Spleen (tissue), 11 donors: ENCODE measurements around the gene RPS6KA2. TPM values are rescaled to one million over a fixed set of nuclear protein-coding genes. Genes with fewer than 3 reads are reported as not detected.

Experiments
- DNase-seq: peaks from one replicate; pipeline ENCODE4 v3.0.0-alpha.2; 2020
- H3K27ac ChIP-seq, 8 donors: fragments of 200-600 bp; sonication (generic) in 7 of 8; 1 replicate in 4 of 8; 2 replicates in 4 of 8; pipeline versions ENCODE4 v1.5.0 to v1.8.0; 2016 to 2021; ENCODE audit warnings: inconsistent platforms in 4 of 8, mild to moderate bottlenecking in 4 of 8, moderate library complexity in 1 of 8
- H3K27me3 ChIP-seq, 7 donors: fragments of 200-600 bp; sonication (generic) in 6 of 7; replicated peaks in 1 of 7; 1 replicate in 4 of 7; 2 replicates in 3 of 7; pipeline versions ENCODE4 v1.5.0 to v1.8.0; 2016 to 2021; ENCODE audit warnings: inconsistent platforms in 3 of 7, mild to moderate bottlenecking in 1 of 7
- H3K36me3 ChIP-seq, 6 donors: fragments of 200-600 bp; sonication (generic) in 5 of 6; 1 replicate in 4 of 6; 2 replicates in 2 of 6; pipeline versions ENCODE4 v1.5.0 to v1.8.0; 2016 to 2021; ENCODE audit warnings: inconsistent platforms in 2 of 6
- H3K4me1 ChIP-seq, 6 donors: fragments of 200-600 bp; sonication (generic) in 5 of 6; 1 replicate in 3 of 6; 2 replicates in 3 of 6; pipeline versions ENCODE4 v1.5.0 to v1.8.0; 2016 to 2021; ENCODE audit warnings: inconsistent platforms in 3 of 6
- H3K4me3 ChIP-seq, 8 donors: fragments of 200-600 bp; sonication (generic) in 7 of 8; 1 replicate in 4 of 8; 2 replicates in 4 of 8; pipeline versions ENCODE4 v1.5.0 to v1.8.0; 2016 to 2021; ENCODE audit warnings: inconsistent platforms in 4 of 8, mild to moderate bottlenecking in 4 of 8, moderate library complexity in 2 of 8
- H3K9me3 ChIP-seq, 8 donors: fragments of 200-600 bp; sonication (generic) in 7 of 8; 1 replicate in 4 of 8; 2 replicates in 4 of 8; pipeline versions ENCODE4 v1.5.0 to v1.8.0; 2016 to 2021; ENCODE audit warnings: inconsistent platforms in 4 of 8
- CTCF ChIP-seq, 11 experiments: fragments of 200-600 bp in 7 of 11; fragments of 450-650 bp in 4 of 11; sonication (generic) in 4 of 11; IDR thresholded peaks in 8 of 11; conservative IDR thresholded peaks in 3 of 11; 1 replicate in 7 of 11; 2 replicates in 4 of 11; pipeline versions ENCODE4 v1.4.0 to v1.8.0; 2016 to 2021; ENCODE audit warnings: antibody characterized with exemption in 11 of 11, inconsistent platforms in 4 of 11, mild to moderate bottlenecking in 1 of 11
- POLR2A ChIP-seq, 3 donors: fragments of 450-650 bp; IDR thresholded peaks; one replicate each; pipeline ENCODE4 v1.5.1; 2017; ENCODE audit warnings: antibody characterized with exemption in 3 of 3, mild to moderate bottlenecking in 1 of 3
- POLR2AphosphoS5 ChIP-seq, 3 donors: sonication (generic); formaldehyde crosslinking; IDR thresholded peaks; one replicate each; pipeline ENCODE4 v1.5.1; 2017; ENCODE audit warnings: antibody characterized with exemption in 3 of 3
- WGBS, 5 donors: extraction: QIAGEN DNeasy Blood & Tissue Kit in 3 of 5; methylation state at CpG; one replicate each; pipeline versions ENCODE4 v1.1.5 to v1.1.7; 2013 to 2018; 5-methylcytosine and 5-hydroxymethylcytosine counted together
- intact Hi-C: fragments of 100-400 bp; cut with DNase I; formaldehyde crosslinking; loops from one replicate; pipeline ENCODE4 v1.15.0; 2023; ENCODE audit warnings: low total_unique reads
- polyA plus RNA-seq, 3 donors: library from polyadenylated mRNA; stranded (reverse); fragments of 200-250 nt; gene quantifications; one replicate each; pipeline ENCODE4 v1.2.1, GENCODE V29; 2013
- total RNA-seq, 7 donors: library from RNA; depleted of rRNA in 3 of 7; stranded (reverse); fragments of >200 nt in 3 of 7; fragmentation: NEBNext Ultra II Directional in 4 of 7; extraction: Animal tissue kit (Norgen Biotek cat#: 25700) in 4 of 7; gene quantifications; one replicate each; pipeline versions ENCODE4 v1.1.0 to v1.2.1, GENCODE V29; 2016 to 2021
- donor health status: healthy with polysubstance abuse.
- donor health status: DM: no; HTN: no; CAD: no; lungs with moderate emphysema.
- donor health status: DM: no; HTN: no; CAD: no.
- donor health status: Bipolar disorder and iron deficiency.
- donor health status: healthy.
- donor health status: DM: no; HTN: no; CAD: no.
- donor health status: DM: yes; HTN: yes; CAD: no.

Gene RPS6KA2
- total and polyA plus RNA-seq, 10 donors: 7.6 to 123 (median 58.1) TPM

DNA sequence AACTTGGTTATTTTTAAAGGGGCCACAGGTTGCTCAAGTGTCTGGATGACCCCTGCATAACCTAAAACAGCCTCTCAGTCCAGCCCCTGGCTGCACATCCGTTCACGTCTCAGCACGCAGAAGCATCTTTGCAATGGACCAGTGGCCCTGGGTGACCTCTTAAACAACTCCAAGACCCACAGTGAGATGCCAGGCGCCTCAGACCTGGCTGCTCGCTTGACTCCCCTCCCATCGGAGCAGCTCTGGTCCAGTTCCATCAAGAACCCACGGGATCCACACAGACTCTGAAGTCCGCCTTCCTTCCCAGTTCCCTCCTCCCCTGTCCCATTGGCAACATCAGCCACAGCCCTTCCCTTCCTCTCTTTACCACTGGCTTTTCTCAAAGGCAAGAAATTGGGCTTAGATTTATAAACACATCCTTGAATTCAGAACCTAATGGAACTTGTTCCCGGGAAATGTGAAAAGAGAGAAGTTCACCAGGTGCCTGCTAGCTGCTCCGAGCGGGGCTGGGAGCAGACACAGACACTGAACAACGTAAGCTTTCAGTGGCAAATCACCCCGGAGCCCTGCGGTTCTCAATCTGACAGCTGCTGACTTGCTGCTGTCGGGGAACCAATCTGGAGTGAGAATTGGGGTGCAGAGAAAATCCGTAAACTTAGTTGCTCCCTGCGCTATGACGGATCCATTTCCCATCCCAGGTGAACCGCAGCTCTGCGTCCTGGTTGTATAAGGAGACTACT, 204.7 kb downstream of the RPS6KA2 start:
- Histone ChIP-seq H3K36me3 (peaks cover 0 to 79% (median 26%) of the 10 kb centered on the region in 6 donors), H3K27ac (no peak overlapping the region), H3K4me3 (no peak overlapping the region), H3K27me3 (no peaks in the 10 kb centered on the region), H3K4me1 (peaks cover 0 to 36% (median 17%) of the 10 kb centered on the region in 6 donors), H3K9me3 (no peaks in the 10 kb centered on the region)
- 91 to 97% (median 95%) methylated on average over 20 of the region's 20 CpGs for WGBS, 5 donors
- no peak for DNase-seq
- TF ChIP-seq POLR2AphosphoS5 (IDR thresholded peaks at IDR 0.05) (no peak), POLR2A (IDR thresholded peaks at IDR 0.05) (no peak), CTCF (IDR thresholded peaks at IDR 0.05 in 8 of 11, conservative IDR thresholded peaks at IDR 0.05 in 3 of 11) (no peak)
- intact Hi-C loops: no loop called here

DNA sequence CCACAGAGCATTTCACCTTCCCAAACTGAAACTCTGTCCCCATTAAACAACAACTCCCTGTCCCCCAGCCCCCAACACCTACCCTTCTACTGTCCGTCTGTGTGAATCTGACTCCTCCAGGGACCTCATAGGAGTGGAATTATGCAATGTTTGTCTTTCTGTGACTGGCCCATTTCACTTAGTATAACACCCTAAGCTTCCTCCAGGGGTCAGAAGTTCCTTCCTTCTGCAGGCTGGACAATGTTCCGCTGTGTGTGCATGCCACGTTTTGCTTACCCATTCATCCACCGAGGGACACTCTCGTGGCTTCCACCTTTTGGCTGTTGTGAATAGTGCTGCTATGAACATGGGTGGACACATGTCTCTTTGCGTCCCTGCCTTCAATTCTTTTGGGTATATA, 206.7 kb downstream of the RPS6KA2 start:
- Histone ChIP-seq H3K4me1 (peaks cover 0 to 49% (median 24%) of the 10 kb centered on the region in 6 donors), H3K4me3 (no peak overlapping the region), H3K27me3 (no peaks in the 10 kb centered on the region), H3K9me3 (no peaks in the 10 kb centered on the region), H3K27ac (peak overlapping the region in 2 of 8 donors; percentile 51 to 79), H3K36me3 (peaks cover 0 to 97% (median 26%) of the 10 kb centered on the region in 6 donors)
- DNase-seq: no peak
- WGBS, 5 donors: 55 to 69% (median 57%) methylated on average over 6 of the region's 6 CpGs
- no peak for TF ChIP-seq POLR2AphosphoS5 (IDR thresholded peaks at IDR 0.05)
- TF ChIP-seq POLR2A (IDR thresholded peaks at IDR 0.05): no peak
- TF ChIP-seq CTCF (IDR thresholded peaks at IDR 0.05 in 8 of 11, conservative IDR thresholded peaks at IDR 0.05 in 3 of 11): no peak
- intact Hi-C loops: no loop called here

DNA sequence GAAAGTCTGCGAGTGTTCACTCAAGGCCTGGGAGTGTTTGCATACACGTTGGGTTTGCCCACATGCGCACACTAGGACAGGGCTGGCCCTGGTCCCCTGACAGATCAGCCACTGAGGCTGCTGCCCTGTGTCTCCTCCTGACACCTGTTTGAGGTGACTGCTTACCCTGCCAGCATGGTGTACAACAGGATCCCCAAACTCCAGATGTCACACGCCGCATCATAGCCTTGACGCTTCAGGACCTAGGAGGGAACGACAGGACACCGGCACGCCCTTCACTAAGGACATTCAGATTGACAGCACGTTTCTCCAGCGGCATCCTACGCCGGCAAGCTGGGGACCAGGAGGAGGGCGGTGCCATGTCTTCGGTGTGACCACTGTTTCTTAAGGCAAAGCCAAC, 207.3 kb downstream of the RPS6KA2 start:
- Histone ChIP-seq H3K27me3 (no peaks in the 10 kb centered on the region), H3K4me3 (no peak overlapping the region), H3K27ac (peak overlapping the region in 6 of 8 donors; percentile 8 to 79 (median 48)), H3K9me3 (no peaks in the 10 kb centered on the region), H3K4me1 (peaks cover 0 to 54% (median 24%) of the 10 kb centered on the region in 6 donors), H3K36me3 (peaks cover 0 to 98% (median 26%) of the 10 kb centered on the region in 6 donors)
- DNase-seq: no peak
- intact Hi-C loops: no loop called here
- no peak for TF ChIP-seq CTCF (IDR thresholded peaks at IDR 0.05 in 8 of 11, conservative IDR thresholded peaks at IDR 0.05 in 3 of 11)
- TF ChIP-seq POLR2AphosphoS5 (IDR thresholded peaks at IDR 0.05): no peak
- no peak for TF ChIP-seq POLR2A (IDR thresholded peaks at IDR 0.05)
- WGBS, 5 donors: 89 to 93% (median 92%) methylated on average over 15 of the region's 15 CpGs

- intact Hi-C loops: no loop called here
- TF ChIP-seq POLR2A (IDR thresholded peaks at IDR 0.05) (no peak), POLR2AphosphoS5 (IDR thresholded peaks at IDR 0.05) (peak in 1 of 3 donors; percentile 6), CTCF (IDR thresholded peaks at IDR 0.05 in 8 of 11, conservative IDR thresholded peaks at IDR 0.05 in 3 of 11) (no peak)
- H3K9me3 ChIP-seq: no peaks in the 10 kb centered on the region
- H3K27ac ChIP-seq: peak overlapping the region in 6 of 8 donors; percentile 9 to 79 (median 48)
- 29 to 52% (median 43%) methylated on average over 6 to 7 of the region's 7 CpGs for WGBS, 5 donors
- H3K4me3 ChIP-seq: no peak overlapping the region
- peaks cover 0 to 58% (median 24%) of the 10 kb centered on the region in 6 donors for H3K4me1 ChIP-seq
- H3K36me3 ChIP-seq: peaks cover 0 to 98% (median 26%) of the 10 kb centered on the region in 6 donors
- H3K27me3 ChIP-seq: no peaks in the 10 kb centered on the region
- no peak for DNase-seq
Measured at GRCh38 chr6:166419286-166419685, 207.8 kb downstream of the RPS6KA2 start.
